H7 (cell line): ENCODE data around the gene MTA1. TPM values are rescaled to one million over a fixed set of nuclear protein-coding genes. Genes with fewer than 3 reads are reported as not detected.

Experiments used
- DNase-seq: peaks from one replicate; pipeline ENCODE4 v3.0.0; 2012
- H3K27me3 ChIP-seq: 2 replicates; pipeline ENCODE4 v1.6.0; 2011; ENCODE audit warnings: mild to moderate bottlenecking, low read length; ENCODE audit not compliant: control insufficient read depth, insufficient read depth
- H3K36me3 ChIP-seq: replicated peaks from 2 replicates; pipeline ENCODE4 v1.5.1; 2011; ENCODE audit warnings: low read length; ENCODE audit not compliant: control insufficient read depth, insufficient read depth
- H3K4me3 ChIP-seq: 2 replicates; pipeline ENCODE4 v1.5.1; 2011; ENCODE audit warnings: low read depth, mild to moderate bottlenecking, control low read depth, low read length, moderate library complexity; ENCODE audit not compliant: insufficient read depth
- total RNA-seq: library from RNA; depleted of rRNA; stranded (reverse); fragments of >200 nt; shearing (Covaris generic); gene quantifications from 2 replicates; pipeline ENCODE4 v1.2.3, GENCODE V29; 2014

MTA1 gene
- total RNA-seq, 1 experiment from 2014 or later = 120 TPM

DNA sequence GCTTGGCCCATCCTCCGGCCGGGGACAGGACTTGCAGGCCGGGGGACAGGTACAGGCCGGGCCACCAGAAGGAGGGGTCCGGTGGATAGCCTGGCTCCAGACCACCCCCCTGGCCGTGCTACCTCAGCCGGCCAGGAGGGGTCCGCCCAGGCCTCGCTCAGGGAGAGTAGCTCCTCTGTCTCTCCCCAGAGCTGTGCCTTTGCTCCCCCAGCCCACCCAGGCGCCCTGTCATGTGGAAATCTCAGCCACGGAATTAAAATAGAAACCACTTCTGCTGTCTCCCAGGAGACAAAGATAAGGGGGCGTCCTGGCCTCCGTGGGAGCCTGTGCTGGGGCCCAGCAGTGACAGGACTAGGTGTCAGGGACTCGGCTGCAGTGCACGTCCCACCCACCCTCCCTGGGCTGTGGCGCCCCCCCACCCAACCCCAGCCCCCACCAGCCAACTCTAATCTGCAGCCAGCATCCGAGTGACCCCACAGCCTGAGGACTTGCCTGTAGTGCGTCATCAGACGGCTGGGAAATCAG lies 51.7 kb downstream of the MTA1 start:
- Histone ChIP-seq H3K27me3 (peaks cover 17% of the 10 kb centered on the region), H3K36me3 (peaks cover 1% of the 10 kb centered on the region), H3K4me3 (no peak overlapping the region)
- peak; percentile 97 for DNase-seq

DNA sequence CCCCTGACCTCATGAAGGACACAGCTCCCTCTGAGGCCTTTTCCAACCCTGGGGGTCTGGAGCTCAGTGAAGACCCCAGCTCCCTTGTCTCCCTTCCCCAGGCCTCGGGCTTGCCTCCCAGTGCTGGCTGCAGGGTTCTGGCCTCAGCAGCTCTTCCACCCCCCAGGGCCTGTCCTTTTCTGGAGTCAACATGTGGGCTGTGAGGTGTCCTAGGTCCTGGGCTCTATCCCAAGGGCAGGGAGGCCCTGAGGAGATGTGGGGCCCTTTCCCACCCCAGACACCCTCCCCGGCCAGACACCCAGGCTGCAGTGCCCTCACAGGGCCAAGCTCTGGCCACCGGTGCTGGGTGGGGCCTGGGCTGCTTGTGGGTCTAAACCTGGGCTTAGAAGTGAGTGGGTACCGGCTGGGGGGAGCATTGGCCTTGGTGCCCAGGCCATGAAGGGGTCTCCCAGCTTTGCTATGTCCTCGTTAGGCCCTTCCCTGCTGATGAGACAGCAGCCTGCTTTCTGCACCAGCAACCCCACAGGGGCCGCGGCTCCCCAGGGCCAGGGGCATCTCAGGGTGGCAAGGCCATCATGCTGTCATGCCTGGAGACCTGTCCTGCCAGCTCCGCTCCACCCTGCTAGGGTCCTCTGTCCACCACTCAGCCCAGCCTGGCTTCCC lies 52.3 kb downstream of the MTA1 start:
- Histone ChIP-seq H3K27me3 (peaks cover 23% of the 10 kb centered on the region), H3K4me3 (no peak overlapping the region), H3K36me3 (peaks cover 1% of the 10 kb centered on the region)
- no peak for DNase-seq

DNA sequence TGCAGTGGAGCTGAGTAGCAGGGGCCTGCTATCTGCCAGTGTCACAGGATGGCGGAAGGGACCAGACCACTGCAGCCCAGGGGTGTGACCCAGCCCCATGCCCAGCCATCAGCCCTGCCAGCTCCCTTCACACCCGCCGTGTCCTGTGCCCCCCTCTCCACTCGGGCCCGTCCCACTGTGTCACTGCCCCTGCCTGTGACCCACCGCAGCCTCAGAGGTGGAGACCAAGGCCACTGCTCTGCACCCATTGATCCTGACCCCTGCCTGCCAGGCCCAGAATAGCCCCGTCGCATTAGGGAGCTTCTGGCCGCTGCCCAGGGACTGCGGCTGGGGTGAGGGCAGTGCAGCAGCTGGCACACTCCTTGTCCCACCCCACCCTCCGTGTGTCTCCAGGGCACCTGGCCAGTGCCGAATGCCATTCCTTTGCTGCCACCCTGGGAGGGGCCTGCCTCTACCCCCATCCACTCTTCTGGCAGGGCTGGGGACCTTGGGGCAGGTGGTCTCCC lies 52.9 kb downstream of the MTA1 start:
- H3K4me3 ChIP-seq = no peak overlapping the region
- H3K27me3 ChIP-seq = peaks cover 29% of the 10 kb centered on the region
- DNase-seq = no peak
- H3K36me3 ChIP-seq = peaks cover 1% of the 10 kb centered on the region; the same call in 1 of the 2 replicates

DNA sequence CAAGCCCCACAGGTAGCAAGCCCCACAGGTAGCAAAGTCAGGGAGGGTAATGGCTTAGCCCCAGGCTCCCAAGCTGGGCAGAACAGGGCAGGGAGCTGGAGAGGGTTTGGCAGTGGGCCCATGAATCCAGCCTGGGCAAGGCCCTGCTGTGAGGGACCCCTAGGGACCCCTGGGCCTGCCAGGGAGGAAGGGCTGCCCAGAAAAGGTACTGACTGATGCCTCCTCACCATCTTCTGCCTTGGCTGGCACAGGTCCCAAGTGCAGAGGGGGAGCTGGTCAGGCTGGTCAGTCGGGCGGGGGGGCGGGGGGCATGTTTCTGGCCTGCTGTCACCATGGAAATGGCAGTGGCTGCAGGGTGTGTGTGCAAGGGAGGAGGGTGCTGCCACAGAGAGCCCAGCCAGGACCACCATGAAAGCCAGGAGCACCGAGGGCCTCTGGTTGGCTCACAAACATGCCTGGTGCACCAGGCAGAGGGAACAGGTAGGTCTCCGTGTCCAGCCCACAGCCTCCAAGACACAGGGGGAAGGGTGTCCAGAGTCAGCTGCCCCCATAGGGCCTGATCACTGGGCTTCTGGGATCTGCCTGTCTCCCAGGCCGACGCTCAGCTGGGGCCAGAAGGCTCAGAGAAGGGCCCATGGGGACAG lies 53.5 kb downstream of the MTA1 start:
- Histone ChIP-seq H3K4me3 (no peak overlapping the region), H3K27me3 (peaks cover 35% of the 10 kb centered on the region), H3K36me3 (peaks cover under 1% of the 10 kb centered on the region; the same call in 1 of the 2 replicates)
- no peak for DNase-seq

DNA sequence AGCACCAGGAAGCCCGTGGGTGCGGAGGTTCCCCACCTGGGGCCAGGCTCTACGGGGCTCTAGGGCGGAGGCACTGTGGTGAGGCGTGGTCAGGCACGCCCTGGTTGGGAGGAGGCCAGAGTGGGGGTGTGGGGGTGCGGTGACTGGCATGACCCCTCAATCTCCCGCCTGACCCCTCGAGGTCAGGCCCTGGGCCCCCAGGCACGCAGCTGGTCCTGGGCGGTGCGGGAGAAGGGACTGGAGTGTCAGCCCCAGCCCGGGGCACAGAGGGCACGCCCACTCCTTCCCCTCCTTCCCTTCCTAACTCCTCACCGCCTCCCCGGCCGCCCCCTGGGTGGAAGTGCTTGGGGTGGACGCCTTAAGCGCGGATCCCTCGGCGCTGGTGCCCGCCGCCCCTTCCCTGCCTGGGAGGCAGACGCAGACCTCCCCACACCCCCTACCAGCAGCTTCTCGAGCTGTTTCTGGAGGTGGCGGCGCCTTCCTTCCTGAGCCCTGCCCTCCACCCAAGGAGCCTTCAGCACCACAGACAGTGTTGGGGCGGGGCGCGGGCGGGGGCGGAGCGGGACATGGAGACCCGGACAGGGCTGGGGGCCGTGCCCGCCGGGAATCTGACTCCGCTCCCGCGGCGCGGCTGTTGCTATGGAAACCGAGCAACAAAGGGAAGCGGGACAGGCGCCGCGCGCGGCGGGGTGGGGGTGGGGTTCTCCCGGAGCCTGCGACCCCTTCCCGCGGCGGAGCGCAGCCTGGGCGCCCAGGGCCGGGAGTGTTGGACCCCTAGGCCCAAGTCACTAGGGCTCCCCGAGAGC lies 54.3 kb downstream of the MTA1 start:
- peaks cover 41% of the 10 kb centered on the region for H3K27me3 ChIP-seq
- peak; percentile 100 for DNase-seq
- H3K36me3 ChIP-seq = no peaks in the 10 kb centered on the region
- peak overlapping the region; percentile 49 for H3K4me3 ChIP-seq

DNA sequence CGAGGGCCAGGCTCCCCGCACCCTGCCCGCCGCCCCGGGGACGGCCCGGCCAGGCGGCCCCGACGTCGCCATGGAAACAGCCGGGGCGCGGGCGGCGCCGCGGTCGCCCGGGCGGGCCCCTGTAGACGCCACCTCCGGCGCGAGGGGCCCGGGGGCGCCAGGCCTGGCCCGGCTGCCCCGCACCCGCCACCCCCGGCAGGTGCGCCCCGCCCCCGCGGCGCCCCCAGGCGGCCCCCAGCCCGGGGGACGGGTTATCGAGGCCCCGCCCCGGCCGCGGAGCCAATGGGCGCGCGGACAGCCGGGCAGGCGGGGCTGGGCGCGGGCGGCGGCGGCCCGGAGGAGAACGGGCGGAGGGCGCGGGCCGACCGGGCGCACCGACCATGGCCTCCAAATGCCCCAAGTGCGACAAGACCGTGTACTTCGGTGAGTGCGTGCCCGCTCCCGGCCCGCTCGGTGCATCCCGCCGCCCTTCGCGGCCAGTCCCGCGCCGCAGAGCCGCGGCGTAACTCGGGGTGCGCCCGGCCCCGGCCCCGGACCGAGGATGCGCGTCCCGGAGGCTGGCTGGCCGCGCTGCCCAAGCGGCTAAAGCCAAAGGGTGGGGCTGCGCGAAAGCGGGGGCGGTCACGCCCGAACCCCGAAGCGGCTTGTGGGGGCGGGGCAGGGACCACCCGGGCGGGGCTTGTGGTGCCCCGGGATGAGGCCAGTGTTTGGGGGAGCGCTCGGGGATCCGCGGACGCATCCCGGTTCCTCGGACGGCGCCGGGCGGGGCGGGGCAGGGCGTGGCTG lies 55.0 kb downstream of the MTA1 start, which contains the start of gene CRIP2:
Gene CRIP2 (plus strand): TSS at position 339 of the 786 bp plus-strand sequence. CDS start 42 bp downstream, at position 381.
- peak; percentile 99 for DNase-seq
- Histone ChIP-seq H3K36me3 (no peaks in the 10 kb centered on the region), H3K4me3 (peak within 1 kb of the TSS; percentile 49), H3K27me3 (peaks cover 49% of the 10 kb centered on the region)

DNA sequence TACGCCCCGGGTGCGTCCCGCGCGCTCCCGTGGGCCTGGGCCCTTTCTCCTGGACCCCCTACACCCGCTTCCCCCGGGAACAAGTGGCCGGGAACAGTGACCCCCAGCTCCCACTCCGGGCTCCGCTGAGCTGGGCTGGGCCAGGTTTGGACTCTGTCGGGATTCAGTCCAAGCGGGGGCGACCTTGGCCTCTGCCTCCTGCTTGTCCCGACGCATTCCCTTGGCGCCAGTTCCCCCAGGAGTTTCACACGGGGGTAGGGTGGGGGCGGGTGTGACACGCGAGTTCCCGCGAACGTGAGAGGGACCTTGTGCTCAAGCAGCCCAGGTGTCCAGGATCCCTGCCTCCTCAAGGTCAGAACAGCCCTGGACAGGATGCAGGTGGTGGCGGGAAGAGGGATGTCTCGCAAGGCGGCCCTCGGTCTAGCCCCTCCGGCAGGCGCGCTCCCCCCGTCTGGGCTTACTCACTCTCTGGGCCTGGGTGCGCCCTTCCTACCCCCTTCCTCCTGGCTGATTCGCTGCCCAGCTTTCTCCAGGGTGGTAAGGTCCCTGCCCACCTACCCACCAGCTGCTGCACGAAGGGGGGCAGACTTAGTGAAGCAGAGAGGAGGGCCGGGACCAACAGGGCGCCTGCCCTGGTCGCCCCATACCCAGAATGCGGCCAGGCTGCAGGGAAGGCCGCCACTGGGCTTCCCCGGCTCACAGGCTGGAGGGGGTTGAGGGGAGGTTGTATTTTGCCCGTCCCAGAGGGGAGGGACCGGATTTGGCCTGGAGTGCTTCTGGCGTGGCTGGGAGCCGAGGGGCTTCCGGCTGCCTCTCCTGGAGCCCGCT lies 55.9 kb downstream of the MTA1 start:
- peak; percentile 91 for DNase-seq
- H3K36me3 ChIP-seq = no peaks in the 10 kb centered on the region
- H3K27me3 ChIP-seq = peaks cover 57% of the 10 kb centered on the region
- H3K4me3 ChIP-seq = peak overlapping the region; percentile 45

DNA sequence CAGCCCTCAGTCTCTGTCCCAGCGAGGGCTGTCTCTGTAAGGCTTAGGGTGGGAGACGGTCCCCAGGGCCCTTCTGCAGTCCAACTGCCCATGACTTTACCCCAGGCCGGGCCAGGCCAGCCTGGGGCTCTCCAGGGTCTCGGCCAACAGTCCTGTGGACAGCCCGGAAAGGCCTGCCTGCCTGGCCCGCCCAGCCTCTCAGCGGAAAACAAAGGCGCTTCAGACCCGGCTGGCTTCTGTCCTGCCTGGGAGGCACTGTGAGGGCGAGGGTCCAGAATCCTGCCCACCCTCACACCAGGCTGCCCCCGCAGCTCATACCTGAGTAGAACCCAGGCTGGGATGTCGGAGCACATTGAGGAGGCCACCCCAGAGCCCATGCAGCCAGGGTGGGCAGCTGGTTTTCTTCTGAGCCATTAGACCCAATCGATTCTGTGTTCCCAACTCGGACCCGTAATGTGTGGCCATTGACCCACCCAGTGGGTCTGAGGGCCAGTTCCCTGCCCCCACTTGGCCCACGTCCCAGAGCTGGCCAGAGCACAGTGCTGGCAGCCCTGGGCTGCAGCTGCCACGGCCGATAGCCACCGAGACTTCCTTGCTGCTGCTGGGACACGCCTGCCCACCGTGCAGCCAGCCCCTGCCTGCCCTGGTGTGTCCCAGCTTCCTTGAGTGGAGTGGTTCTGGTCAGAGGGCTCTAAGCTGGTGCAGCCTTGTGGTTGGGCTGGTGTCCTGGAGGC lies 56.6 kb downstream of the MTA1 start:
- Histone ChIP-seq H3K4me3 (peak overlapping the region; percentile 4; the same call in 1 of the 2 replicates), H3K36me3 (no peaks in the 10 kb centered on the region), H3K27me3 (peaks cover 64% of the 10 kb centered on the region)
- DNase-seq = peak; percentile 86

DNA sequence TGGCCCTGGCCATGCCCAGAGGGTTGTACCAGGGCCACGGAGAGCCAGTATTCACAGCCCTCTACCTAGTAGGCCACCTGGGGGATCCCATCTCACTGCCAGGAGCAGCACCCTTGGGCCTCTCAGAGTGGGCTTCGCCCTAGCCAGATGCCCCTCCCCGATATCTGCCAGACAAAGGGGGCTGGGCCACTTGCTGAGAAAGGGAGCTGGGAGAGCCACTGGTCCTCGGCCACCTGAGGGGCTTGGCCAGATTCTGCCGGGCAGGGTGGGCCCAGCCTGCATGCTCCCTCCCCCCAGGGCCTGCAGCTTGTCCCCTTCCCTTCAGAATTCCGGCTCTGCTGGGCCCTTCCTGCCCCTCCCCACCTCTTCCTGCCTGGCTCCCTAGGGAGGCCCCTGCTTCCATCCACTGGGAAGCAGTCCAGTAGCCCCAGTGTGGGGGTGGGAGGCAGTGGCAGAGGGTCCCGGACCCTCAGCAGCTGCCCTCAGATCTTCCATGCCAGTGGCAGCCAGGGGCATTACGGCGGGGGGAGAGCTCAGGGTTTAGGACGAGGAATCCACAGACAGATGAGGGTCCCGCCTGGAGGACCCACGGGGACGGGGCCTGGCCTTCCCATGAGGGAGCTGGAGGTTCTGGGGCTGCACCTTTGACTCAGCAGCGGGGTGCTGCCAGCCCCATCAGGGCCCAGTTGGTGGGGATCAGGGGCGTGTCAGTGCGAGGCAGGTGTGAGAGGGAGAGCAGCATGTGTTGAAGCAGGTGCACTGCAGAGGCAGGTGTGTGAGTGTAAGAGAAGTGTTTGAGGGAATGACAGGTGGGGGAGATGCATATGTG lies 57.4 kb downstream of the MTA1 start:
- Histone ChIP-seq H3K27me3 (peaks cover 69% of the 10 kb centered on the region), H3K4me3 (no peak overlapping the region), H3K36me3 (no peaks in the 10 kb centered on the region)
- DNase-seq = no peak

DNA sequence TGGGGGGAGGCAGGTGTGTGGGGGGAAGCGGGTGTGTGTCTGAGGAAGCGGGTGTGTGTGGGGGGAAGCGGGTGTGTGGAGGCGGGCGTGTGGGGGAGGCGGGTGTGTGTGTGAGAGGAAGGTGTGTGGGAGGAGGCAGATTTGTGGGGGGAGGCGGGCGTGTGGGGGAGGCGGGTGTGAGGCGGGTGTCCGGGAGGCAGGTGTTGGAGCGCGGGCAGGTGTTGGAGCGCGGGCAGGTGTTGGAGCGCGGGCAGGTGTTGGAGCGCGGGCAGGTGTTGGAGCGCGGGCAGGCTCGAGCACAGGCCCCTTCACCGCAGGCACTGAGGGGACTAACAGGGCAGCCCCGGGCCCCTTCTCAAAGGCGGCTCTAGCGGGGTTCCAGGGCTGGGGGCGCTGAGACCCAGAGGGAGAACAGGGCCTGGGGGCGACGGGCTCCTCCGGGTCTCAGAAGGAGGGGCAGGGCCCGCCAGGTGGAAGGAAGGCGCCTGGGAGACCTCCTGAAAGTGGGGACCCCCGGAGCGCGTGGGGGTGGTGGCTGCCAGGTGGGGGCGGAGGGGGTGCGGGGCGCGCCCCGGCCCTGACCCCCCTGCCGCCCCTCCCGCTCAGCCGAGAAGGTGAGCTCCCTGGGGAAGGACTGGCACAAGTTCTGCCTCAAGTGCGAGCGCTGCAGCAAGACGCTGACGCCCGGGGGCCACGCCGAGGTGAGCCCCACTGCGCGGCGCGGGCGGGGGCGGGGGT lies 58.2 kb downstream of the MTA1 start:
- H3K36me3 ChIP-seq = no peaks in the 10 kb centered on the region
- H3K4me3 ChIP-seq = peak overlapping the region; percentile 1; the same call in 1 of the 2 replicates
- H3K27me3 ChIP-seq = peaks cover 75% of the 10 kb centered on the region
- DNase-seq = no peak

DNA sequence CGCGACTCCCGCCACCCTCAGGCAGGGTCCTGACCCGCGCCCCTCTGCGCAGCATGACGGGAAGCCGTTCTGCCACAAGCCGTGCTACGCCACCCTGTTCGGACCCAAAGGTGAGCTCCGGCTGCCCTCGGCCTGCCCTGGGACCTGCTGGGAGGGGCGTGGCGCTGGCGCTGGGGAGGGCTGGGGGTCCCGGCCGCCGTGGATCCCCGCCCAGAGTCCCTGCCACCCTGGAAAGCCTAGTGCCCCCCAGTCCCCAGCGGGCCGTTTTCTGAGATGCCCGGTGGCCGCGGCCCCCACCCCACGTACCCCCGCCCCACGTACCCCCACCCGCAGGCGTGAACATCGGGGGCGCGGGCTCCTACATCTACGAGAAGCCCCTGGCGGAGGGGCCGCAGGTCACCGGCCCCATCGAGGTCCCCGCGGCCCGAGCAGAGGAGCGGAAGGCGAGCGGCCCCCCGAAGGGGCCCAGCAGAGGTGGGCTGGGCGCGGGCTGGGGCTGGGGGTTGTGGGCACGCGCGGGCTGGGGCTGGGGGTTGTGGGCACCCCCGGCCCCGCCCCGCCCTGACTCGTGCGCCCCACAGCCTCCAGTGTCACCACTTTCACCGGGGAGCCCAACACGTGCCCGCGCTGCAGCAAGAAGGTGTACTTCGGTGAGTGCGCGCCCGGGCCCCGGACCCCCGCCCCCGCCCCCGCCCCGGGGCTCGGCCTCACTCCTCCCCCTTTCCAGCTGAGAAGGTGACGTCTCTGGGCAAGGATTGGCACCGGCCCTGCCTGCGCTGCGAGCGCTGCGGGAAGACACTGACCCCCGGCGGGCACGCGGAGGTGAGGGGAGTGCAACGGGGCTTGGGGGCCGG lies 59.0 kb downstream of the MTA1 start:
- peak; percentile 92 for DNase-seq
- Histone ChIP-seq H3K4me3 (peak overlapping the region; percentile 1; the same call in 1 of the 2 replicates), H3K36me3 (no peaks in the 10 kb centered on the region), H3K27me3 (peaks cover 79% of the 10 kb centered on the region)
